LNCAP (cell line): ENCODE data around the gene ACAN.

ENCODE experiments used
- CTCF ChIP-seq: fragments of 450-650 bp; IDR thresholded peaks from 2 replicates; pipeline ENCODE4 v1.5.1; 2017; ENCODE audit warnings: mild to moderate bottlenecking

Gene ACAN

GRCh38 chr15:88908697-88909621 is 105.7 kb downstream of the ACAN start:
- TF ChIP-seq CTCF = no peak

GRCh38 chr15:88909956-88910831 is 107.0 kb downstream of the ACAN start:
- TF ChIP-seq CTCF = no peak

- no peak for TF ChIP-seq CTCF
Observed at GRCh38 chr15:88911766-88912118, 108.5 kb downstream of the ACAN start.

GRCh38 chr15:88912500-88912921 is 109.3 kb downstream of the ACAN start:
- no peak for TF ChIP-seq CTCF

- TF ChIP-seq CTCF = no peak
Observed at GRCh38 chr15:88913017-88913849, 110.0 kb downstream of the ACAN start, which contains the start of gene MFGE8. Gene MFGE8 (minus strand): TSS chr15:88913379. CDS start chr15:88913319, 60 bp downstream.

GRCh38 chr15:88913850-88914169 is 110.6 kb downstream of the ACAN start:
- no peak for TF ChIP-seq CTCF

GRCh38 chr15:88915354-88915753 is 112.1 kb downstream of the ACAN start:
- TF ChIP-seq CTCF = no peak
